Osteocyte (in vitro differentiated cells): Measurements from ENCODE around the gene COL15A1. TPM values are rescaled to one million over a fixed set of nuclear protein-coding genes. Genes with fewer than 3 reads are reported as not detected.
A peak's percentile ranks its signal among the peaks of the same experiment; 100 is the strongest.

ENCODE experiments used
- DNase-seq: peaks from one replicate; pipeline ENCODE4 v3.0.0; 2021; ENCODE audit warnings: mixed read lengths; ENCODE audit not compliant: unreplicated experiment; ENCODE audit errors: extremely low spot score
- H3K27ac Mint-ChIP-seq: one replicate; pipeline ENCODE4 v1.8.0; 2021; ENCODE audit warnings: mild to moderate bottlenecking, mixed read lengths; ENCODE audit not compliant: unreplicated experiment
- H3K27me3 Mint-ChIP-seq: one replicate; pipeline ENCODE4 v1.8.0; 2021; ENCODE audit warnings: mixed read lengths; ENCODE audit not compliant: unreplicated experiment
- H3K36me3 Mint-ChIP-seq: one replicate; pipeline ENCODE4 v1.8.0; 2021; ENCODE audit warnings: mixed read lengths; ENCODE audit not compliant: unreplicated experiment
- H3K4me1 Mint-ChIP-seq: one replicate; pipeline ENCODE4 v1.8.0; 2021; ENCODE audit warnings: mixed read lengths; ENCODE audit not compliant: unreplicated experiment
- H3K4me3 Mint-ChIP-seq: one replicate; pipeline ENCODE4 v1.8.0; 2021; ENCODE audit warnings: mild to moderate bottlenecking, moderate library complexity, mixed read lengths; ENCODE audit not compliant: unreplicated experiment
- H3K9me3 Mint-ChIP-seq: one replicate; pipeline ENCODE4 v1.8.0; 2021; ENCODE audit warnings: mixed read lengths; ENCODE audit not compliant: unreplicated experiment
- CTCF ChIP-seq: fragments of 200-600 bp; sonication (generic); IDR thresholded peaks from 2 replicates; pipeline ENCODE4 v1.5.0; 2021; ENCODE audit warnings: antibody characterized with exemption, mild to moderate bottlenecking, moderate library complexity
- total RNA-seq: library from RNA; stranded (reverse); gene quantifications from 2 replicates; pipeline ENCODE4 v1.2.1, GENCODE V29; 2021

COL15A1 gene
- total RNA-seq, 1 donor from 2014 or later = 0.81 TPM

GRCh38 chr9:98973171-98973570, 29.5 kb downstream of the COL15A1 start:
- no peak for TF ChIP-seq CTCF
- DNase-seq = no peak
- Mint-ChIP-seq H3K9me3 (no peaks in the 10 kb centered on the region), H3K36me3 (no peaks in the 10 kb centered on the region), H3K4me1 (peaks cover 27% of the 10 kb centered on the region), H3K4me3 (no peak overlapping the region), H3K27ac (no peak overlapping the region), H3K27me3 (peaks cover 71% of the 10 kb centered on the region)

- Mint-ChIP-seq H3K4me3 (no peak overlapping the region), H3K27me3 (peaks cover 72% of the 10 kb centered on the region), H3K27ac (no peak overlapping the region), H3K9me3 (no peaks in the 10 kb centered on the region), H3K36me3 (no peaks in the 10 kb centered on the region), H3K4me1 (peaks cover 31% of the 10 kb centered on the region)
- no peak for DNase-seq
- TF ChIP-seq CTCF = no peak
Observed at GRCh38 chr9:98973576-98973975, 29.9 kb downstream of the COL15A1 start.

- H3K9me3 Mint-ChIP-seq = no peaks in the 10 kb centered on the region
- no peak overlapping the region for H3K27ac Mint-ChIP-seq
- no peak overlapping the region for H3K4me3 Mint-ChIP-seq
- no peak for TF ChIP-seq CTCF
- DNase-seq = no peak
- no peaks in the 10 kb centered on the region for H3K36me3 Mint-ChIP-seq
- peaks cover 31% of the 10 kb centered on the region for H3K4me1 Mint-ChIP-seq
- H3K27me3 Mint-ChIP-seq = peaks cover 71% of the 10 kb centered on the region
Observed at GRCh38 chr9:98974106-98974505, 30.4 kb downstream of the COL15A1 start.

GRCh38 chr9:98974554-98974953, 30.8 kb downstream of the COL15A1 start:
- TF ChIP-seq CTCF = no peak
- no peaks in the 10 kb centered on the region for H3K9me3 Mint-ChIP-seq
- H3K36me3 Mint-ChIP-seq = no peaks in the 10 kb centered on the region
- peaks cover 70% of the 10 kb centered on the region for H3K27me3 Mint-ChIP-seq
- no peak for DNase-seq
- peaks cover 31% of the 10 kb centered on the region for H3K4me1 Mint-ChIP-seq
- no peak overlapping the region for H3K27ac Mint-ChIP-seq
- H3K4me3 Mint-ChIP-seq = no peak overlapping the region

GRCh38 chr9:98974994-98975712, 31.4 kb downstream of the COL15A1 start:
- no peaks in the 10 kb centered on the region for H3K9me3 Mint-ChIP-seq
- H3K4me1 Mint-ChIP-seq = peaks cover 33% of the 10 kb centered on the region
- H3K27ac Mint-ChIP-seq = peak overlapping the region; percentile 62
- peak; percentile 99 for TF ChIP-seq CTCF
- H3K36me3 Mint-ChIP-seq = no peaks in the 10 kb centered on the region
- peaks cover 70% of the 10 kb centered on the region for H3K27me3 Mint-ChIP-seq
- H3K4me3 Mint-ChIP-seq = no peak overlapping the region
- DNase-seq = peak; percentile 93
